WTC11 (cell line): ENCODE data around the gene TBRG4. TPM values are rescaled to one million over a fixed set of nuclear protein-coding genes. Genes with fewer than 3 reads are reported as not detected.

Experiments used
- ATAC-seq: fragments of 200-7000 bp; cut with Tn5 transposase; 2 replicates; pipeline ENCODE4 v1.10.0; 2021; ENCODE audit warnings: mild to moderate bottlenecking, moderate library complexity
- CTCF ChIA-PET: fragments of 300-600 bp; sonication (Branson Sonifier 250); formaldehyde crosslinking; loops from one replicate; lab custom pipeline; 2021; ENCODE audit warnings: antibody characterized with exemption; lab: Charles Lee
- POLR2A ChIA-PET: fragments of 350-600 bp; sonication (Branson Sonifier 250); formaldehyde crosslinking; loops from one replicate; lab custom pipeline; 2021; ENCODE audit warnings: antibody characterized with exemption; lab: Charles Lee
- DNase-seq: peaks from one replicate; pipeline ENCODE4 v3.0.0; 2021; ENCODE audit warnings: low spot score
- H3K27ac Mint-ChIP-seq: 2 replicates; pipeline ENCODE4 v1.8.0; 2021; ENCODE audit warnings: mixed read lengths
- H3K27me3 Mint-ChIP-seq: 2 replicates; pipeline ENCODE4 v1.8.0; 2021; ENCODE audit warnings: low read depth, mild to moderate bottlenecking, moderate library complexity, mixed read lengths
- H3K36me3 Mint-ChIP-seq: 2 replicates; pipeline ENCODE4 v1.8.0; 2021; ENCODE audit warnings: mixed read lengths
- H3K4me1 Mint-ChIP-seq: 2 replicates; pipeline ENCODE4 v1.8.0; 2022; ENCODE audit warnings: mixed read lengths
- H3K4me3 Mint-ChIP-seq: 2 replicates; pipeline ENCODE4 v1.8.0; 2021; ENCODE audit warnings: mild to moderate bottlenecking, moderate library complexity, mixed read lengths
- H3K9me3 Mint-ChIP-seq: 2 replicates; pipeline ENCODE4 v1.8.0; 2021; ENCODE audit warnings: mixed read lengths
- CREB1 ChIP-seq: sonication (generic); formaldehyde crosslinking; IDR thresholded peaks from 2 replicates; pipeline ENCODE4 v1.8.0; 2023; ENCODE audit warnings: mild to moderate bottlenecking, missing genetic modification reagents
- E2F4 ChIP-seq: sonication (generic); formaldehyde crosslinking; IDR thresholded peaks from 2 replicates; pipeline ENCODE4 v1.8.1; 2022; ENCODE audit warnings: low read depth, mild to moderate bottlenecking, moderate library complexity, missing genetic modification reagents, borderline replicate concordance
- ERG ChIP-seq: fragments of 250-450 bp; sonication (Bioruptor Pico); IDR thresholded peaks from 2 replicates; pipeline ENCODE4 v1.8.0; 2021; ENCODE audit warnings: mild to moderate bottlenecking
- ETV6 ChIP-seq: sonication (generic); formaldehyde crosslinking; IDR thresholded peaks from 2 replicates; pipeline ENCODE4 v1.8.1; 2022; ENCODE audit warnings: mild to moderate bottlenecking, missing genetic modification reagents
- FOXP4 ChIP-seq: sonication (generic); formaldehyde crosslinking; IDR thresholded peaks from 2 replicates; pipeline ENCODE4 v1.8.0; 2022; ENCODE audit warnings: mild to moderate bottlenecking, missing genetic modification reagents
- JUN ChIP-seq: sonication (generic); formaldehyde crosslinking; IDR thresholded peaks from 2 replicates; pipeline ENCODE4 v1.8.0; 2023; ENCODE audit warnings: mild to moderate bottlenecking, missing genetic modification reagents
- NFYB ChIP-seq: sonication (generic); formaldehyde crosslinking; conservative IDR thresholded peaks from 2 replicates; pipeline ENCODE4 v1.8.0; 2022; ENCODE audit warnings: low read depth, missing genetic modification reagents
- OVOL2 ChIP-seq: fragments of 250-450 bp; sonication (Bioruptor Pico); IDR thresholded peaks from 2 replicates; pipeline ENCODE4 v1.9.0; 2021; ENCODE audit warnings: mild to moderate bottlenecking, borderline replicate concordance
- PREB ChIP-seq: sonication (generic); formaldehyde crosslinking; IDR thresholded peaks from 2 replicates; pipeline ENCODE4 v1.8.1; 2022; ENCODE audit warnings: mild to moderate bottlenecking, missing genetic modification reagents, moderate library complexity, borderline replicate concordance
- STAT6 ChIP-seq: sonication (generic); formaldehyde crosslinking; conservative IDR thresholded peaks from 2 replicates; pipeline ENCODE4 v1.8.1; 2023; ENCODE audit warnings: mild to moderate bottlenecking, low read depth, missing genetic modification reagents, moderate library complexity
- TEAD4 ChIP-seq: sonication (generic); formaldehyde crosslinking; IDR thresholded peaks from 2 replicates; pipeline ENCODE4 v1.8.0; 2022; ENCODE audit warnings: mild to moderate bottlenecking, missing genetic modification reagents
- USF1 ChIP-seq: sonication (generic); formaldehyde crosslinking; IDR thresholded peaks from 2 replicates; pipeline ENCODE4 v1.8.0; 2022; ENCODE audit warnings: mild to moderate bottlenecking, missing genetic modification reagents
- ZBTB21 ChIP-seq: sonication (generic); formaldehyde crosslinking; IDR thresholded peaks from 2 replicates; pipeline ENCODE4 v1.8.1; 2023; ENCODE audit warnings: mild to moderate bottlenecking, missing genetic modification reagents, borderline replicate concordance
- ZBTB43 ChIP-seq: sonication (generic); formaldehyde crosslinking; IDR thresholded peaks from 2 replicates; pipeline ENCODE4 v1.8.1; 2023; ENCODE audit warnings: mild to moderate bottlenecking, missing genetic modification reagents
- ZNF219 ChIP-seq: sonication (generic); formaldehyde crosslinking; IDR thresholded peaks from 2 replicates; pipeline ENCODE4 v1.8.0; 2023; ENCODE audit warnings: missing genetic modification reagents, mild to moderate bottlenecking, borderline replicate concordance
- ZNF281 ChIP-seq: sonication (generic); formaldehyde crosslinking; IDR thresholded peaks from 2 replicates; pipeline ENCODE4 v1.8.0; 2023; ENCODE audit warnings: mild to moderate bottlenecking, missing genetic modification reagents
- ZNF317 ChIP-seq: sonication (generic); formaldehyde crosslinking; IDR thresholded peaks from 2 replicates; pipeline ENCODE4 v1.8.1; 2023; ENCODE audit warnings: low read depth, mild to moderate bottlenecking, moderate library complexity, missing genetic modification reagents, borderline replicate concordance
- ZNF671 ChIP-seq: fragments of 250-450 bp; sonication (Bioruptor Pico); IDR thresholded peaks from 2 replicates; pipeline ENCODE4 v1.8.0; 2021; ENCODE audit warnings: mild to moderate bottlenecking
- total RNA-seq: library from RNA; stranded (reverse); gene quantifications from 3 replicates; pipeline ENCODE4 v1.2.3, GENCODE V29; 2021

Gene TBRG4
- total RNA-seq, 1 experiment from 2014 or later = 167 TPM

- peaks cover 4% of the 10 kb centered on the region for H3K4me1 Mint-ChIP-seq
- no peaks in the 10 kb centered on the region for H3K9me3 Mint-ChIP-seq
- H3K27me3 Mint-ChIP-seq = no peaks in the 10 kb centered on the region
- no peak overlapping the region for H3K27ac Mint-ChIP-seq
- no peak for TF ChIP-seq USF1 (CRISPR knock-in tag)
- TF ChIP-seq FOXP4 = no peak
- TF ChIP-seq TEAD4 (CRISPR knock-in tag) = no peak
- no peak for TF ChIP-seq ZNF281
- TF ChIP-seq, all 79 proteins: peak for 0
- Mint-ChIP-seq H3K4me3 (no peak overlapping the region), H3K36me3 (no peaks in the 10 kb centered on the region)
- DNase-seq = no peak
- CTCF ChIA-PET = no interaction called here
- POLR2A ChIA-PET = no interaction called here
- no peak for ATAC-seq
Measured at GRCh38 chr7:45133877-45134276, 22.4 kb upstream of the TBRG4 start.

GRCh38 chr7:45133352-45133751, 21.9 kb upstream of the TBRG4 start:
- H3K27ac Mint-ChIP-seq = no peak overlapping the region
- no peak for ATAC-seq
- ChIA-PET POLR2A (no interaction called here), CTCF (no interaction called here)
- no peaks in the 10 kb centered on the region for H3K27me3 Mint-ChIP-seq
- H3K36me3 Mint-ChIP-seq = no peaks in the 10 kb centered on the region
- H3K4me3 Mint-ChIP-seq = no peak overlapping the region
- no peaks in the 10 kb centered on the region for H3K9me3 Mint-ChIP-seq
- peaks cover 4% of the 10 kb centered on the region for H3K4me1 Mint-ChIP-seq
- no peak for DNase-seq
- TF ChIP-seq NFYB (CRISPR knock-in tag) (no peak), PREB (no peak), OVOL2 (CRISPR knock-in tag) (no peak), ZNF671 (CRISPR knock-in tag) (no peak), CREB1 (no peak), ZBTB21 (CRISPR knock-in tag) (no peak), TEAD4 (CRISPR knock-in tag) (no peak), STAT6 (no peak), ZBTB43 (CRISPR knock-in tag) (no peak), ZNF317 (CRISPR knock-in tag) (no peak), JUN (no peak), ZNF219 (CRISPR knock-in tag) (no peak), ERG (no peak), E2F4 (CRISPR knock-in tag) (no peak), ZNF281 (no peak), ETV6 (CRISPR knock-in tag) (no peak)
